BJ (cell line): ENCODE measurements around the gene CD99L2. TPM values are rescaled to one million over a fixed set of nuclear protein-coding genes. Genes with fewer than 3 reads are reported as not detected.
"Not testable (repeated sequence)": the region's sequence is repeated elsewhere in the genome, so short reads cannot be mapped to it uniquely, and the experiment has no call there.

Experiments used
- CTCF ChIA-PET: fragments of 350-600 bp; formaldehyde crosslinking; extraction: SDS; loops from one replicate; lab custom pipeline; 2021; ENCODE audit warnings: antibody characterized with exemption, inconsistent platforms; lab: Yijun Ruan, JAX
- POLR2A ChIA-PET: fragments of 300-600 bp; sonication (Branson Sonifier 250); formaldehyde crosslinking; extraction: SDS; loops from one replicate; lab custom pipeline; 2021; ENCODE audit warnings: antibody characterized with exemption; lab: Charles Lee
- DNase-seq: peaks from one replicate; pipeline ENCODE4 v3.0.0-alpha.2; 2011; ENCODE audit warnings: low read depth
- H3K27me3 ChIP-seq: 2 replicates; pipeline ENCODE4 v1.6.0; 2011; ENCODE audit warnings: low read length; ENCODE audit not compliant: control insufficient read depth, insufficient read depth
- H3K36me3 ChIP-seq: 2 replicates; pipeline ENCODE4 v1.5.1; 2011; ENCODE audit warnings: low read length; ENCODE audit not compliant: control insufficient read depth, insufficient read depth
- H3K4me3 ChIP-seq: 2 replicates; pipeline ENCODE4 v1.5.1; 2011; ENCODE audit warnings: low read depth, mild to moderate bottlenecking, control low read depth, low read length
- polyA plus RNA-seq: library from polyadenylated mRNA; depleted of rRNA; stranded (reverse); fragments of >200 nt; gene quantifications from 2 replicates; pipeline ENCODE4 v1.2.3, GENCODE V29; 2011
- TF ChIP-seq, protein P1 (sequence below): IDR thresholded peaks from 2 replicates; pipeline ENCODE4 v1.5.1; 2011; ENCODE audit warnings: low read depth, mild to moderate bottlenecking, control low read depth, inconsistent platforms, low read length, moderate library complexity; ENCODE audit not compliant: insufficient read depth

Gene CD99L2
- polyA plus RNA-seq, 1 experiment: 92.2 TPM

GRCh38 chrX:150886381-150886780 is 12.1 kb downstream of the CD99L2 start:
- ChIA-PET POLR2A (no interaction called here), CTCF (no interaction called here)
- Histone ChIP-seq H3K4me3 (no peak overlapping the region), H3K36me3 (no peaks in the 10 kb centered on the region), H3K27me3 (no peaks in the 10 kb centered on the region)
- TF ChIP-seq, protein P1, sequence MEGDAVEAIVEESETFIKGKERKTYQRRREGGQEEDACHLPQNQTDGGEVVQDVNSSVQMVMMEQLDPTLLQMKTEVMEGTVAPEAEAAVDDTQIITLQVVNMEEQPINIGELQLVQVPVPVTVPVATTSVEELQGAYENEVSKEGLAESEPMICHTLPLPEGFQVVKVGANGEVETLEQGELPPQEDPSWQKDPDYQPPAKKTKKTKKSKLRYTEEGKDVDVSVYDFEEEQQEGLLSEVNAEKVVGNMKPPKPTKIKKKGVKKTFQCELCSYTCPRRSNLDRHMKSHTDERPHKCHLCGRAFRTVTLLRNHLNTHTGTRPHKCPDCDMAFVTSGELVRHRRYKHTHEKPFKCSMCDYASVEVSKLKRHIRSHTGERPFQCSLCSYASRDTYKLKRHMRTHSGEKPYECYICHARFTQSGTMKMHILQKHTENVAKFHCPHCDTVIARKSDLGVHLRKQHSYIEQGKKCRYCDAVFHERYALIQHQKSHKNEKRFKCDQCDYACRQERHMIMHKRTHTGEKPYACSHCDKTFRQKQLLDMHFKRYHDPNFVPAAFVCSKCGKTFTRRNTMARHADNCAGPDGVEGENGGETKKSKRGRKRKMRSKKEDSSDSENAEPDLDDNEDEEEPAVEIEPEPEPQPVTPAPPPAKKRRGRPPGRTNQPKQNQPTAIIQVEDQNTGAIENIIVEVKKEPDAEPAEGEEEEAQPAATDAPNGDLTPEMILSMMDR: no peak
- DNase-seq: no peak

DNA sequence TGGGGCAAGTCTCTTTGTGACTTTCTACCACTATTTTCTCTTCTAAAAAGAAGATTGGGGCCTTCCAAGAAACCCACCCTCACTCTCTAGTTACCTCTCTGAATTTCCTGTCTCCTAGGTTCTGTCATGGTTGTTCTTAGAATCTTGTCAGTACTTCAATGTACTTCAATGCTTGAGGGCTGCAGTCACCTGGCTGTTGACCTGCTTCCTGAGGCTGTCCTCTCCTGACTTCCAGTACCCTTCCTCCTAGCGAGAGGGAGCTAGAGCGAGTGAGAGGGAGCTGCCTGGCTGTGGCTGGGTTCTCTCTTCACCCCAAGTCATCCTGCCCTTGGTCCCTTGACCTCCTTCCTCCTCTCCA is 17.7 kb downstream of the CD99L2 start:
- Histone ChIP-seq H3K4me3 (no peak overlapping the region), H3K36me3 (no peaks in the 10 kb centered on the region), H3K27me3 (no peaks in the 10 kb centered on the region)
- TF ChIP-seq, protein P1: no peak
- CTCF ChIA-PET: no interaction called here
- POLR2A ChIA-PET: no interaction called here
- DNase-seq: no peak

- CTCF ChIA-PET: no interaction called here
These were observed 18.3 kb downstream of the CD99L2 start for GRCh38 chrX:150879855-150880807.

GRCh38 chrX:150875621-150876020 is 22.8 kb downstream of the CD99L2 start:
- POLR2A ChIA-PET, H3K4me3 ChIP-seq, DNase-seq, H3K36me3 ChIP-seq, H3K27me3 ChIP-seq, CTCF ChIA-PET: not testable (repeated sequence)

More at GRCh38 chrX:150879855-150880807, 18.3 kb downstream of the CD99L2 start:
- Histone ChIP-seq H3K4me3 (no peak overlapping the region), H3K27me3 (no peaks in the 10 kb centered on the region), H3K36me3 (no peaks in the 10 kb centered on the region)
- POLR2A ChIA-PET: no interaction called here
- TF ChIP-seq, protein P1: no peak
- DNase-seq: no peak

GRCh38 chrX:150874448-150874847 is 24.0 kb downstream of the CD99L2 start:
- H3K4me3 ChIP-seq: no peak overlapping the region
- TF ChIP-seq, protein P1: no peak
- DNase-seq: no peak
- no peaks in the 10 kb centered on the region for H3K27me3 ChIP-seq
- CTCF ChIA-PET: no interaction called here
- POLR2A ChIA-PET: no interaction called here
- H3K36me3 ChIP-seq: no peaks in the 10 kb centered on the region

GRCh38 chrX:150873616-150874015 is 24.9 kb downstream of the CD99L2 start:
- TF ChIP-seq, protein P1: no peak
- H3K36me3 ChIP-seq: no peaks in the 10 kb centered on the region
- no peaks in the 10 kb centered on the region for H3K27me3 ChIP-seq
- no peak overlapping the region for H3K4me3 ChIP-seq
- no peak for DNase-seq
- POLR2A ChIA-PET: interaction anchor here (0.5 kb wide), 1 partner anchor 216 kb away, joined by 3 read pairs; no protein-coding TSS in a partner anchor
- CTCF ChIA-PET: no interaction called here
